H1 (cell line): ENCODE results near the gene NR0B2.

Experiments
- CTCF ChIP-seq, 3 experiments: IDR thresholded peaks; 1 replicate in 2 of 3; 2 replicates in 1 of 3; pipeline versions ENCODE4 v1.5.1 to v1.6.1; 2011; ENCODE audit warnings: low read length in 3 of 3, mild to moderate bottlenecking in 3 of 3, inconsistent platforms in 2 of 3, low read depth in 1 of 3, moderate library complexity in 1 of 3; ENCODE audit not compliant: insufficient read depth in 1 of 3; ENCODE audit errors: control extremely low read depth in 1 of 3
- EGR1 ChIP-seq: IDR thresholded peaks from 2 replicates; pipeline ENCODE4 v1.6.1; 2011; ENCODE audit warnings: low read depth, low read length, borderline replicate concordance
- EP300 ChIP-seq, 2 experiments: IDR thresholded peaks; 1 replicate in 1 of 2; 2 replicates in 1 of 2; pipeline ENCODE4 v1.6.1; 2011 to 2012; ENCODE audit warnings: low read depth in 2 of 2, low read length in 2 of 2, mild to moderate bottlenecking in 2 of 2, borderline replicate concordance in 1 of 2, inconsistent platforms in 1 of 2, moderate library complexity in 1 of 2
- HDAC2 ChIP-seq, 2 experiments: fragments of 300-600 bp in 1 of 2; sonication (generic) in 1 of 2; IDR thresholded peaks; 2 replicates each; pipeline ENCODE4 v1.6.1; 2011 to 2012; ENCODE audit warnings: low read depth in 2 of 2, low read length in 2 of 2, mild to moderate bottlenecking in 2 of 2, moderate library complexity in 2 of 2, borderline replicate concordance in 1 of 2, inconsistent platforms in 1 of 2
- POLR2A ChIP-seq, 2 experiments: IDR thresholded peaks; 1 replicate in 1 of 2; 2 replicates in 1 of 2; pipeline ENCODE4 v1.6.1; 2011; ENCODE audit warnings: low read depth in 2 of 2, low read length in 2 of 2, mild to moderate bottlenecking in 2 of 2; ENCODE audit errors: control extremely low read depth in 1 of 2
- RAD21 ChIP-seq, 2 experiments: IDR thresholded peaks in 1 of 2; conservative IDR thresholded peaks in 1 of 2; 2 replicates each; pipeline ENCODE4 v1.6.1; 2011; ENCODE audit warnings: low read depth in 2 of 2, low read length in 2 of 2, improper control_type of control experiment in 1 of 2, inconsistent platforms in 1 of 2, mild to moderate bottlenecking in 1 of 2, moderate library complexity in 1 of 2
- TAF1 ChIP-seq: IDR thresholded peaks from 2 replicates; pipeline ENCODE4 v1.6.1; 2011; ENCODE audit warnings: mild to moderate bottlenecking, low read depth, low read length
- YY1 ChIP-seq: IDR thresholded peaks from 2 replicates; pipeline ENCODE4 v1.6.1; 2011; ENCODE audit warnings: low read depth, mild to moderate bottlenecking, low read length

DNA sequence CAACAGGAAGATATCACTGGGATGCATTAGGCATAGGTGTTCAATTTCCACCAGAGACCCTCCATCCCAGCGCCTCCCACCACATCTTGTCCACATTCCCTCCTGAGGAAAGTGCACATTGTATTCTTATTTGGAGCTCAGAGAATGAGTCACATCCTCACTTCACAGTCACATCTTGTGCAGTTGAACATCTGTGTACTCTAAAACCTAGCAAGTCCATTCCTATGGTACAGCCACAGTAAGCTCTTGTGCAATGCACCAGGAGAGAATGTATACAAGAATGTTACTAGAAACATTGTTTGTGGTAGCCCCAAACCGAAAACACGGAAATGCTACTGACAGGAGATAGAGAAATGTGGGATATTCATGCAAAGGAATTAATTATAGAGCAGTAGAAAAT lies 48.1 kb upstream of the NR0B2 start:
- TF ChIP-seq CTCF (IDR thresholded peaks at IDR 0.05; ENCODE audit: control extremely low read depth in 1 of 3, insufficient read depth in 1 of 3, low read depth in 1 of 3, low read length in 3 of 3) = no peak
- TF ChIP-seq RAD21 (IDR thresholded peaks at IDR 0.05 in 1 of 2, conservative IDR thresholded peaks at IDR 0.05 in 1 of 2; ENCODE audit: low read depth in 2 of 2, low read length in 2 of 2) = no peak
- TF ChIP-seq POLR2A (IDR thresholded peaks at IDR 0.05; ENCODE audit: control extremely low read depth in 1 of 2, low read depth in 2 of 2, low read length in 2 of 2) = no peak
- TF ChIP-seq YY1 = no peak
- TF ChIP-seq EP300 (IDR thresholded peaks at IDR 0.05; ENCODE audit: borderline replicate concordance in 1 of 2, low read depth in 2 of 2, low read length in 2 of 2) = no peak
- no peak for TF ChIP-seq EGR1
- TF ChIP-seq HDAC2 (IDR thresholded peaks at IDR 0.05; ENCODE audit: borderline replicate concordance in 1 of 2, low read depth in 2 of 2, low read length in 2 of 2) = no peak
- TF ChIP-seq TAF1 = no peak
